A673 (cell line): Measurements from ENCODE around the gene SSUH2. TPM values are rescaled to one million over a fixed set of nuclear protein-coding genes. Genes with fewer than 3 reads are reported as not detected.

Experiments used
- BruUV-seq: library from RNA; stranded (reverse); fragments of 400-500 nt; replicated peaks from 2 replicates; lab custom pipeline; 2021; lab: Mats Ljungman, UMichigan
- CTCF ChIA-PET: fragments of 300-600 bp; sonication (Branson Sonifier 250); formaldehyde crosslinking; loops from one replicate; lab custom pipeline; 2022; ENCODE audit warnings: antibody characterized with exemption; lab: Charles Lee
- POLR2A ChIA-PET: fragments of 300-600 bp; sonication (Branson Sonifier 250); formaldehyde crosslinking; loops from one replicate; lab custom pipeline; 2022; ENCODE audit warnings: antibody characterized with exemption; ENCODE audit not compliant: low non-redundant PET; lab: Charles Lee
- DNase-seq: peaks from one replicate; pipeline ENCODE4 v3.0.0-alpha.2; 2015; ENCODE audit warnings: low spot score
- H3K27ac ChIP-seq: fragments of 200-600 bp; sonication (generic); 2 replicates; pipeline ENCODE4 v1.5.1; 2016; ENCODE audit warnings: mixed run types, low read depth, mild to moderate bottlenecking, mixed read lengths, antibody characterized with exemption, low read length; ENCODE audit not compliant: poor library complexity, severe bottlenecking
- H3K27me3 ChIP-seq: fragments of 200-600 bp; sonication (generic); replicated peaks from 2 replicates; pipeline ENCODE4 v1.6.1; 2017; ENCODE audit warnings: mixed run types, low read depth, mild to moderate bottlenecking, mixed read lengths, antibody characterized with exemption, low read length; ENCODE audit not compliant: insufficient read depth, poor library complexity
- H3K36me3 ChIP-seq: fragments of 200-600 bp; sonication (generic); 2 replicates; pipeline ENCODE4 v1.6.1; 2016; ENCODE audit warnings: mixed run types, mild to moderate bottlenecking, mixed read lengths, antibody characterized with exemption, low read length; ENCODE audit not compliant: insufficient read depth, poor library complexity, severe bottlenecking
- H3K4me1 ChIP-seq: fragments of 200-600 bp; sonication (generic); 2 replicates; pipeline ENCODE4 v1.6.1; 2017; ENCODE audit warnings: mixed run types, mild to moderate bottlenecking, mixed read lengths, antibody characterized with exemption, low read length; ENCODE audit not compliant: insufficient read depth, poor library complexity, severe bottlenecking
- H3K4me3 ChIP-seq: fragments of 200-600 bp; sonication (generic); 2 replicates; pipeline ENCODE4 v1.5.1; 2016; ENCODE audit warnings: low read depth, mixed run types, mild to moderate bottlenecking, mixed read lengths, low read length; ENCODE audit not compliant: poor library complexity, severe bottlenecking
- H3K9me3 ChIP-seq: fragments of 200-600 bp; sonication (generic); 2 replicates; pipeline ENCODE4 v1.6.1; 2016; ENCODE audit warnings: mixed run types, low read depth, mild to moderate bottlenecking, mixed read lengths, antibody characterized with exemption, low read length; ENCODE audit not compliant: poor library complexity, severe bottlenecking
- EZH2 ChIP-seq: fragments of 200-600 bp; sonication (generic); IDR thresholded peaks from 2 replicates; pipeline ENCODE4 v1.6.1; 2017; ENCODE audit warnings: borderline replicate concordance, low read depth, mild to moderate bottlenecking, mixed read lengths, antibody characterized with exemption, low read length; ENCODE audit not compliant: poor library complexity, severe bottlenecking
- intact Hi-C: fragments of 100-400 bp; cut with micrococcal nuclease; formaldehyde crosslinking; loops from one replicate; pipeline ENCODE4 v1.10.0; 2022; ENCODE audit not compliant: unreplicated experiment
- total RNA-seq: library from RNA; stranded (reverse); gene quantifications from 2 replicates; pipeline ENCODE4 v1.2.3, GENCODE V29; 2021
- TF ChIP-seq, protein P1 (sequence below): fragments of 300-800, 200-600 bp; sonication (generic); conservative IDR thresholded peaks from 2 replicates; pipeline ENCODE4 v1.5.1; 2017; ENCODE audit warnings: low read depth, mild to moderate bottlenecking, antibody characterized with exemption, low read length, moderate library complexity, mixed read lengths

Gene SSUH2
- total RNA-seq, 1 experiment from 2014 or later: 3.6 TPM

DNA sequence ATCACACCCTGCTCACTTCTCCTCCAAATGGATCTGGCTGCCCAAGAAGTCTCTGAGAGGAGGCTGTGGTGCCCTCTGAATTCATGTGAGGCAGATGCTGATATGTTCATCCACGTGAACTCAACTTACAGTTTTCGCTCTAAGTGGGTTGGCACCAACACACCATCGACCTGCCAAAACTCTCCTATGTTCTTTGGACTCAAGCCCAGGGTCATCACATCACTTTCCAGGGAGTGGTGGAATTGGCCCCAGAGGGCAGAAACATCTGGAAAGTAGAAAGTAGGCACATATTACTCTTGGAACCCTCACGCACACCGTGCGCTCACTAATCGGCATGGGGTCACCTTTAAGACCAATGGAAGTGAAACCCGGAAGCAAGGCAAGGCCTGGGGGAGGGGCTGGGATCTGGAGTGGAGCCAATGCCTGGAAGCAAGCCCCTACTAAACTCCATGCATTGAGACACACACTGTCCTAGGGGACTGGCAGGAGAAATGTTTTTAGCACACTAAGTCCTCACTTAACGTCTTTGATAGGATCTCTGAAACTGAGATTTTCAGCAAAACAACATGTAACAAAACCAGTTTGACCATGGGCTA is 41.4 kb downstream of the SSUH2 start:
- Histone ChIP-seq H3K36me3 (no peaks in the 10 kb centered on the region), H3K4me1 (no peaks in the 10 kb centered on the region), H3K4me3 (no peak overlapping the region), H3K9me3 (no peaks in the 10 kb centered on the region), H3K27ac (no peak overlapping the region), H3K27me3 (no peaks in the 10 kb centered on the region)
- TF ChIP-seq, protein P1, sequence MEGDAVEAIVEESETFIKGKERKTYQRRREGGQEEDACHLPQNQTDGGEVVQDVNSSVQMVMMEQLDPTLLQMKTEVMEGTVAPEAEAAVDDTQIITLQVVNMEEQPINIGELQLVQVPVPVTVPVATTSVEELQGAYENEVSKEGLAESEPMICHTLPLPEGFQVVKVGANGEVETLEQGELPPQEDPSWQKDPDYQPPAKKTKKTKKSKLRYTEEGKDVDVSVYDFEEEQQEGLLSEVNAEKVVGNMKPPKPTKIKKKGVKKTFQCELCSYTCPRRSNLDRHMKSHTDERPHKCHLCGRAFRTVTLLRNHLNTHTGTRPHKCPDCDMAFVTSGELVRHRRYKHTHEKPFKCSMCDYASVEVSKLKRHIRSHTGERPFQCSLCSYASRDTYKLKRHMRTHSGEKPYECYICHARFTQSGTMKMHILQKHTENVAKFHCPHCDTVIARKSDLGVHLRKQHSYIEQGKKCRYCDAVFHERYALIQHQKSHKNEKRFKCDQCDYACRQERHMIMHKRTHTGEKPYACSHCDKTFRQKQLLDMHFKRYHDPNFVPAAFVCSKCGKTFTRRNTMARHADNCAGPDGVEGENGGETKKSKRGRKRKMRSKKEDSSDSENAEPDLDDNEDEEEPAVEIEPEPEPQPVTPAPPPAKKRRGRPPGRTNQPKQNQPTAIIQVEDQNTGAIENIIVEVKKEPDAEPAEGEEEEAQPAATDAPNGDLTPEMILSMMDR: no peak
- no peak for TF ChIP-seq EZH2
- no TSS peak for BruUV-seq
- intact Hi-C loops: no loop called here
- CTCF ChIA-PET: no interaction called here
- POLR2A ChIA-PET: no interaction called here
- DNase-seq: no peak

DNA sequence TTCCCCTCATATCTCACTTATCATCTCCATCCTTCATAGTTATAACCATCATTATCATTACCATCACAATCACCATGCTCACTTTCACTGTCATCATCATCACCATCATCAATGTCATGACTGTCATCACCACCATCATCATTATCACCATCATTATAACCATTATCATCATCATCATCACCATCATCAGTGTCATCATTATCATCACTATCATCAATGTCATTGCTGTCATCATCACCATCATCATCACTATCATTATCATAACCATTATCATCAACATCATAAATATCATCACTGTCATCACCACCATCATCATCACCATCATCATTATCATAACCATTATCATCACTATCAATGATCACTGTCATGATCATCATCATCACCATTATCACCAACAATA is 44.1 kb downstream of the SSUH2 start:
- ChIA-PET CTCF (no interaction called here), POLR2A (no interaction called here)
- Histone ChIP-seq H3K27me3 (no peaks in the 10 kb centered on the region), H3K27ac (no peak overlapping the region), H3K4me3 (no peak overlapping the region), H3K36me3 (no peaks in the 10 kb centered on the region), H3K4me1 (no peaks in the 10 kb centered on the region), H3K9me3 (no peaks in the 10 kb centered on the region)
- TF ChIP-seq, protein P1: no peak
- no peak for TF ChIP-seq EZH2
- BruUV-seq: no TSS peak
- no peak for DNase-seq
- intact Hi-C loops: no loop called here

DNA sequence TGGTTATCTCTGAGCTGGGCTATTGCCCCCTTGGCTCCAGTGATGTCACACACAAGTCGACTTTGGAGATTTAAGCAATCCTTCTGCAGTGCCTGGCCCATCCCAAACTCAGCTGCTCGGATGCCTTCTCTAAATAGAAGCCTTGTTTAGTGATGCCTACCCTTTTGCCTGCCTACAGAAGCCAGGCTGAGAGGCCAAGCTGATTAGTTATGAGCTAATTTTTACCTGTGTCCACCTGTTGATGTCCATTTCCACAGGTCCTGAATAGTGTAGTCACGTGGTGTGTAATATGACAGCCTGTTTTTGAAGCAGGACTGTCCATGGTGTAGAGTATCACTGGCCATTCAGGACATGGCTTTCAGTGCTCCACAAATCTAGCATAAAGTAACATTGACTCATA is 45.5 kb downstream of the SSUH2 start:
- POLR2A ChIA-PET: no interaction called here
- Histone ChIP-seq H3K9me3 (no peaks in the 10 kb centered on the region), H3K36me3 (no peaks in the 10 kb centered on the region), H3K4me3 (no peak overlapping the region), H3K27me3 (no peaks in the 10 kb centered on the region), H3K27ac (no peak overlapping the region), H3K4me1 (no peaks in the 10 kb centered on the region)
- CTCF ChIA-PET: no interaction called here
- no TSS peak for BruUV-seq
- TF ChIP-seq, protein P1: no peak
- no peak for TF ChIP-seq EZH2
- no peak for DNase-seq
- intact Hi-C loops: no loop called here
